ENCODE measurements around the gene COL13A1.

Gene COL13A1

DNA sequence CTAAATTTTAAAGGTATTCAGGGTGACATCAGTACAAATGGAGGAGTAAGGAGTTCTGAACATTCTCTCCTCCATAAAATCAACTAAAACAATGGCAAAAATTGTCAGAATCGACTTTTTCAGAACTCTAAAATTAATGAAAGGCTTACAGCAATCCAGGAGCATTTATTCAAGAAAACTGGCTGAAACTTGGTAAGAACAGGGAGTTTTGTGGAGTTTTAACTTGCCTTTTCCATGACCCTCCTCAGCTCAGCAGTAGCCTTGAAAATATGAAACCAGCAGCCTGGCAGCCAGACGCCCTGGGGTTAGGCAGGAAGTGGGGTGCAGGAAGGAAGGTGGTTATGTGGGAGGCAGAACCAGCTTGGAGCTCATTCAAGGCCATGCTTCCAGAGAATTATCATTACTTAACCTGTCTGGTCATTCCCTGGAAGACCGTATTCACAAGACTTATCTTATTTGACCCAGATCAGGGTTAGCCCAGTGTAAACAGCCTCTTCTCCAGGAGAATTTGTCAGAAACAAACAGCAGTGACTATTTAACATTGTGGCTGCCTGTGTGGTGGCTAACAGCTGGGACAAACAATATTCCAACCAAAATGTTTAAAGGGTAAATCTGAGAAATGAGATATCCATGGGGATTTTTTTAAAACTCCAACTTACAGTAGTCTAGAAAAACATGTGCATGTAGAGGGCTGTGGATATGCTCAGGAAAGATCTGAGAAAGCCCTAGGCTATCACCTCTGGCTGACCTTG is 175.3 kb downstream of the COL13A1 start:
- DNase-seq: no peak

DNA sequence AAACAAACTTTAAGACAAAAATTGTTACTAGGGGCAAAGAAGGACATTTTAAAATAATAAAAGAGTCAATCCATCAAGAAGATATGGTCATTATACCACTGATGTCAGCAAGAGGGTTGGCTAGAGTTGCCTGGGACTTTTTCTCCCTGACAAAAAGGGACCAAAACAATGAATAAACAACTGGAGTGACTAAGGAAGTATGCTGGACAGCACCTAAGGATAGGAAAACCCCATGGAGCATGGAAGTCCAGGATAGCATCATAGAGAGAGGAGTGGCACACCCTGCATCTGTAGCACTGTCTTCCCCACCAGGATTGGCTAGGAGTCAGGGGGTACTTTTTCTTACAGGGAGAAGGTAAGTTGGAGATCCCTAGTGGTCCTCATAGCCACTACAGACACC is 177.5 kb downstream of the COL13A1 start:
- no peak for DNase-seq

DNA sequence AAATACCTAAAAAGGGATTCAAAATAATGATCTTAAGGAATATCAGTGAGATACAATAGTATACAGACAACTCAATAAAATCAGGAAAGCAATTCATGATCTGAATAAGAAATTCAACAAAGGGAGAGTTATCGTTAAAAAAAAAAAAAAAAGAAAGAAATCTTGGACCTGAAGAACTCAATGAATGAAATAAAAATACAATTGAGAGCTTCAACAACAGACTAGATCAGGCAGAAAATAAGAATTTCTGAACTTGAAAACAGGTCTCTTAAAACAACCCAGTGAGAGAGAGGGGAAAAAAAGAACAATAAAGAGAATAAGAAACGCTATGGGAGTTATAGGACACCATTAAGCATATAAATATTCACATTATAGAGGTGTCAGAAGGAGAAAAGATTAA is 179.0 kb downstream of the COL13A1 start:
- DNase-seq: no peak

DNA sequence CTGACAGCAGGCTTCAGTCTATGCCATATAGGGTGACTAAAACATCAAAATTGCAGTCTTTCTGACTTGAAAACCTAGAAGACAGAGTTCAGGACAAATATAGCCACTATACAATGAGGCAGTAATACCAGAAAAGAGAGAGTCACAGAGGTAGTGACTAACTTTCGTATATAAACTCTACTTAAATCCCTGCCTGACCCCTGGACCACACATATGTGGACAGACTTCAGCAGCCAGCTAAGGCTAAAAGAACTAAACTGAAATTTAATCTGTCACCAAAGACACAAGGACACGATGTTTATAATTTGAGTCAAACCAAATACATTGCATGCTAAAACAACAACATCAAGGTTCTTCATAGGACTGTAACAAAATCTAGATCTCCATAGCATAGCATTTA is 186.4 kb downstream of the COL13A1 start:
- no peak for DNase-seq

DNA sequence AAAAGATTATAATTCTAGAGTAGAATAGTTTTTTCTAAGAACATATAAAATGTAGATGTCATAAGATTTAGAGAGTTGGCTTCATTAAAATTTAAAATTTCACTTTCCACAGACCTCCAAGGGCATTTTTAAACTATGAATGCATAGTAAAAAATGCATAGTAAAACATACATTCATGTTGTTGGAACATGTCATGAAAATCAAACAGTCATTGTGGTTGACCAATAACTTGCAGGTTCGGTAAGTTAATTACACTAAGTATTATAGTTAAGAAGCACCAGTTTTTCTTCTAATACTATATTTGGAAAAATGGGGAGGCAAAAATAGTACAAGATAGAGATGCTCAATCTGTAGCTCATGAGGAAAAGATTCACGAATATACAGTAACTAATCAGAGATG is 189.4 kb downstream of the COL13A1 start:
- DNase-seq: no peak

DNA sequence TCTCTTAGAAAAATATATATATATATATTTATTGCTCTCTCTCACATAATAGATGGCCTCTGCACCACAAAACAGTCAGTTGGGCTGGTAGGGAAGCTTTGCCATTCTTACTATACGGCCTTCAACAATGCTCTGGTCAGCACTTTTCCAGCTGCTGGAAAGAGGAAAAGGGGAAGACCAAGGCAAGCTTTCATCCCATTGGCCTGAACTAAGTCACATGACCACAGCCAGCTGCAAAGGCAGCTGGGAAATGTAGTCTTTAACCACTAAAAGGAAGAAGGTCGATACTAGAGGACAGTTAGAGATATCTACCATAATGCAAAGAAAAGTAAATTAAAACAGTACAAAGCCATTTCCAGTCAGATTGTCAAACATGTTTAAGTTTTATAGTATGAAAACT is 192.6 kb downstream of the COL13A1 start:
- DNase-seq: no peak

DNA sequence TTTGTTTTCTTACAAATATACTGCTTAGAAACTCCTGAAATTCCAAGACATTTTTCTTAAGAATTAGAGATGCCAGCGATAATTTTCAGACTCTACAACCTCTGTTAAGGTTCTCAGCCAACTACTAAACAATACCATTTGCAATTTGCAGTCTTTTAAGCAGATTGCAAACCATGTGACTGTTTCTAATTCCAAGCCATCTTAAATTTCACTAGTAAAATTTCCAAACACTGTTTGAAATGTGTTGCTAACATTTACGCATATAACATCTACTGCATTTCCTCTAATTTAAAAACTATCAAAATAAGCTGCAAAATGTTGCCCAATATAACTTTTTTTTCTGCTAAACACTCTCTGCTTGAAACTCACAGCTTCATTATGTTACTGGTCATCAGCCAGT is 194.9 kb downstream of the COL13A1 start:
- no peak for DNase-seq

DNA sequence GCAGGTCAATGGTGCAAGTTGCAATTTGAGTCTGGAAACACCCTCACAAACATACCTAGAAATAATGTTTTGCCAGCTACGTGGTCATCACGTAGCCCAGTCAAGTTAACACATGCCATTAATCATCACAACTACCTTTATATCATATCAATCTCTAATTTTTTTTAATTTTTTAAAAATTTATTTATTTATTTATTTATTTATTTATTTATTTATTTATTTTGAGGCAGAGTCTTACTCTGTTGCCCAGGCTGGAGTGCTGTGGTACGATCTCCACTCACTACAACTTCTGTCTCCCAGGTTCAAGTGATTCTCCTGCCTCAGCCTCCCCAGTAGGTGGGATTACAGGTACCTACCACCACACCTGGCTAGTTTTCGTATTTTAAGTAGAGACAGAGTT is 198.6 kb downstream of the COL13A1 start:
- DNase-seq: no peak

DNA sequence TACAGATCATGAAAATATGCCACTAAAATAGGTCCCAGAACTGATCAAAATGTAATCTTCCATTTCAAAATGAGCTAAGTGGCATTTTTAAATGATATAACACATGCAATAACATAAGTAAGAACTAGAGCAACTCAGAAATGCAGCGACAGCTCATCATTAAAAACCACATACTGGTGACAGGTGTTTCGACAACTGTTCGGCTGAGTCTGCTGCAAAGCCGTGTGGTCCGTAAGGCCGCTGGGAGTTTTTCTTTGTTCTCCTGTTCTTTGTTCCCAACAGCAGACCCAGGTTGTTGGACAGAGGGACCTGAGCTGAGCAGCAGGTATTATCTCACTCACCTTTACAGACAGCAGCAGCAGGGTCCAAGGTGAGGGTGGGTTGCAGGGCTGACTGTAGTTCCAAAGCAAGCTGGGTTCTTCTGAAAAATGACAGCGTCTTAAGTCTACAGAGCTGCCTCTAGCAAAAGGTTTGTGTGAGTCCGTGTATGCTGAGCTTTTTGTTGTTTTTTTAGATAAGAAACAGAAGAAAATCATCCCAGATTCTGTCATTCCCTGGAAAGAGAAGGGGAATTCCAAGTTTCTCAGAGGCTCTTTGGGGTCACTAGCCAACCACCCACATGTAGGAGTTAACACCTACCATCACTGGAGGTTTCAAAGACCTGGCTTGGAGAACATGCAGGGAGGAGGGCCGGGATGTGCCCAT is 205.6 kb downstream of the COL13A1 start:
- no peak for DNase-seq

Data from NCI-H2171 (cell line).